ENCODE results near the gene TRMT61A. TPM values are rescaled to one million over a fixed set of nuclear protein-coding genes. Genes with fewer than 3 reads are reported as not detected.

TRMT61A gene
- total RNA-seq, 1 experiment from 2014 or later, result 15.5 TPM

GRCh38 chr14:103529383-103530365, 678 bp downstream of the TRMT61A start (continued):
- TF ChIP-seq AR (CRISPR knock-in tag; IDR thresholded peaks at IDR 0.05), result no peak
- TF ChIP-seq GABPB1 (CRISPR knock-in tag; IDR thresholded peaks at IDR 0.05), result no peak
- no peak for TF ChIP-seq ESRRA (CRISPR knock-in tag; IDR thresholded peaks at IDR 0.05; ENCODE audit: borderline replicate concordance)
- no peak for TF ChIP-seq E2F4 (CRISPR knock-in tag; IDR thresholded peaks at IDR 0.05; ENCODE audit: borderline replicate concordance, low read depth)
- TF ChIP-seq HMGXB4 (CRISPR knock-in tag; IDR thresholded peaks at IDR 0.05), result no peak
- TF ChIP-seq CDX4 (CRISPR knock-in tag; IDR thresholded peaks at IDR 0.05; ENCODE audit: borderline replicate concordance), result no peak
- no peak for TF ChIP-seq GRHL2 (CRISPR knock-in tag; IDR thresholded peaks at IDR 0.05; ENCODE audit: insufficient replicate concordance, severe bottlenecking)
- TF ChIP-seq FOXP1 (CRISPR knock-in tag; IDR thresholded peaks at IDR 0.05; ENCODE audit: borderline replicate concordance), result no peak
- no peak for TF ChIP-seq ZNF532 (CRISPR knock-in tag; IDR thresholded peaks at IDR 0.05; ENCODE audit: borderline replicate concordance)
- no peak for TF ChIP-seq TEAD4 (CRISPR knock-in tag; IDR thresholded peaks at IDR 0.05)
- TF ChIP-seq NFYB (CRISPR knock-in tag; conservative IDR thresholded peaks at IDR 0.05; ENCODE audit: low read depth), result 0 out of 2 replicates have a peak, but pooled peaks have one; percentile 12
- no peak for TF ChIP-seq ZNF396 (CRISPR knock-in tag; IDR thresholded peaks at IDR 0.05; ENCODE audit: borderline replicate concordance)
- no peak for TF ChIP-seq ZNF232 (CRISPR knock-in tag; IDR thresholded peaks at IDR 0.05)
- TF ChIP-seq ZNF416 (CRISPR knock-in tag; IDR thresholded peaks at IDR 0.05), result no peak
- no peak for TF ChIP-seq SMAD3 (CRISPR knock-in tag; IDR thresholded peaks at IDR 0.05; ENCODE audit: borderline replicate concordance)
- TF ChIP-seq NR2C2 (CRISPR knock-in tag; IDR thresholded peaks at IDR 0.05), result no peak
- no peak for TF ChIP-seq SP1 (CRISPR knock-in tag; conservative IDR thresholded peaks at IDR 0.05)
